SK-N-SH (cell line): Measurements from ENCODE around the gene LNX2.

ENCODE experiments used
- EP300 ChIP-seq, 2 experiments: IDR thresholded peaks; 2 replicates each; pipeline versions ENCODE4 v1.4.0 to v1.6.1; 2012; ENCODE audit warnings: borderline replicate concordance in 1 of 2, low read depth in 1 of 2, low read length in 1 of 2
- EZH2phosphoT487 ChIP-seq: fragments of 200-600 bp; sonication (generic); IDR thresholded peaks from 2 replicates; pipeline ENCODE4 v1.6.1; 2017; ENCODE audit warnings: low read depth, mixed run types, mild to moderate bottlenecking, antibody characterized with exemption, moderate library complexity, borderline replicate concordance
- GABPA ChIP-seq: IDR thresholded peaks from 2 replicates; pipeline ENCODE4 v1.4.0; 2012; ENCODE audit warnings: low read depth, mild to moderate bottlenecking
- RFX5 ChIP-seq: IDR thresholded peaks from 2 replicates; pipeline ENCODE4 v1.6.1; 2012; ENCODE audit warnings: mild to moderate bottlenecking, improper control_type of control experiment, low read length
- TF ChIP-seq, protein P1 (sequence below): fragments of 200-600 bp; sonication (generic); IDR thresholded peaks from 2 replicates; pipeline ENCODE4 v1.6.1; 2017; ENCODE audit warnings: antibody characterized with exemption, mild to moderate bottlenecking, moderate library complexity
- TF ChIP-seq, protein P2 (sequence below): IDR thresholded peaks from 2 replicates; pipeline ENCODE4; 2012
- TF ChIP-seq, protein P3 (sequence below): fragments of 150-350 bp; IDR thresholded peaks from 2 replicates; pipeline ENCODE4 v1.6.1; 2017; ENCODE audit warnings: antibody characterized with exemption, low read length, low read depth, borderline replicate concordance

DNA sequence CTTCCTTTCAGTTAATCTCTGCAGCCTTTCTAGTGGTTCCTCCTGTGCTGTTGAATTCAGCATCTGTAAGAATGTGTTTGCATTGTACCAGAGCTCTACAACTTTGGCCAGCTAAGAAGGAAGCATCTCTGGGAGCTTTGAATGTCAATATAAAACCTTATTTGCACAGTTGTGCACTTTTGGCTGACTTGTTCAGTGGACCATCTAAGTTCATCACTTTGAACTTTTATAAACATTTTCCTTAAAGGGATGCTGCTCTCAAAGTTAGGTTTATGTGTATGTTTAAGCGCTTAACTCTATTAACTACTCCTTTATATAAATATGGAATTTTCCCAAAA, 16.9 kb upstream of the LNX2 start:
- TF ChIP-seq RFX5, result no peak
- no peak for TF ChIP-seq EP300 (IDR thresholded peaks at IDR 0.05; ENCODE audit: borderline replicate concordance in 1 of 2, low read depth in 1 of 2, low read length in 1 of 2)
- no peak for TF ChIP-seq GABPA
- TF ChIP-seq, protein P1, sequence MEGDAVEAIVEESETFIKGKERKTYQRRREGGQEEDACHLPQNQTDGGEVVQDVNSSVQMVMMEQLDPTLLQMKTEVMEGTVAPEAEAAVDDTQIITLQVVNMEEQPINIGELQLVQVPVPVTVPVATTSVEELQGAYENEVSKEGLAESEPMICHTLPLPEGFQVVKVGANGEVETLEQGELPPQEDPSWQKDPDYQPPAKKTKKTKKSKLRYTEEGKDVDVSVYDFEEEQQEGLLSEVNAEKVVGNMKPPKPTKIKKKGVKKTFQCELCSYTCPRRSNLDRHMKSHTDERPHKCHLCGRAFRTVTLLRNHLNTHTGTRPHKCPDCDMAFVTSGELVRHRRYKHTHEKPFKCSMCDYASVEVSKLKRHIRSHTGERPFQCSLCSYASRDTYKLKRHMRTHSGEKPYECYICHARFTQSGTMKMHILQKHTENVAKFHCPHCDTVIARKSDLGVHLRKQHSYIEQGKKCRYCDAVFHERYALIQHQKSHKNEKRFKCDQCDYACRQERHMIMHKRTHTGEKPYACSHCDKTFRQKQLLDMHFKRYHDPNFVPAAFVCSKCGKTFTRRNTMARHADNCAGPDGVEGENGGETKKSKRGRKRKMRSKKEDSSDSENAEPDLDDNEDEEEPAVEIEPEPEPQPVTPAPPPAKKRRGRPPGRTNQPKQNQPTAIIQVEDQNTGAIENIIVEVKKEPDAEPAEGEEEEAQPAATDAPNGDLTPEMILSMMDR, result no peak
- TF ChIP-seq, protein P2, sequence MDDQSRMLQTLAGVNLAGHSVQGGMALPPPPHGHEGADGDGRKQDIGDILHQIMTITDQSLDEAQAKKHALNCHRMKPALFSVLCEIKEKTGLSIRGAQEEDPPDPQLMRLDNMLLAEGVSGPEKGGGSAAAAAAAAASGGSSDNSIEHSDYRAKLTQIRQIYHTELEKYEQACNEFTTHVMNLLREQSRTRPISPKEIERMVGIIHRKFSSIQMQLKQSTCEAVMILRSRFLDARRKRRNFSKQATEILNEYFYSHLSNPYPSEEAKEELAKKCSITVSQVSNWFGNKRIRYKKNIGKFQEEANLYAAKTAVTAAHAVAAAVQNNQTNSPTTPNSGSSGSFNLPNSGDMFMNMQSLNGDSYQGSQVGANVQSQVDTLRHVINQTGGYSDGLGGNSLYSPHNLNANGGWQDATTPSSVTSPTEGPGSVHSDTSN, result no peak
- TF ChIP-seq, protein P3, sequence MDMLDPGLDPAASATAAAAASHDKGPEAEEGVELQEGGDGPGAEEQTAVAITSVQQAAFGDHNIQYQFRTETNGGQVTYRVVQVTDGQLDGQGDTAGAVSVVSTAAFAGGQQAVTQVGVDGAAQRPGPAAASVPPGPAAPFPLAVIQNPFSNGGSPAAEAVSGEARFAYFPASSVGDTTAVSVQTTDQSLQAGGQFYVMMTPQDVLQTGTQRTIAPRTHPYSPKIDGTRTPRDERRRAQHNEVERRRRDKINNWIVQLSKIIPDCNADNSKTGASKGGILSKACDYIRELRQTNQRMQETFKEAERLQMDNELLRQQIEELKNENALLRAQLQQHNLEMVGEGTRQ, result no peak
- TF ChIP-seq EZH2phosphoT487, result no peak
